Ectodermal cell (in vitro differentiated cells): ENCODE data around the gene GSTM5.
"Not testable (repeated sequence)": the region's sequence is repeated elsewhere in the genome, so short reads cannot be mapped to it uniquely, and the experiment has no call there.

ENCODE experiments used
- H3K27ac ChIP-seq: 2 replicates; pipeline ENCODE4 v1.7.0; 2013; ENCODE audit warnings: mild to moderate bottlenecking, low read depth, low read length; ENCODE audit not compliant: insufficient read depth, poor library complexity, severe bottlenecking
- H3K27me3 ChIP-seq: 2 replicates; pipeline ENCODE4 v1.7.0; 2013; ENCODE audit warnings: mild to moderate bottlenecking, low read length; ENCODE audit not compliant: insufficient read depth, control insufficient read depth, poor library complexity, severe bottlenecking
- H3K36me3 ChIP-seq: one replicate; pipeline ENCODE4 v1.7.0; 2013; ENCODE audit warnings: low read length; ENCODE audit not compliant: control insufficient read depth, insufficient read depth
- H3K4me1 ChIP-seq: one replicate; pipeline ENCODE4 v1.7.0; 2013; ENCODE audit warnings: low read length; ENCODE audit not compliant: control insufficient read depth, insufficient read depth
- H3K4me3 ChIP-seq: 2 replicates; pipeline ENCODE4 v1.7.0; 2013; ENCODE audit warnings: low read depth, low read length, control low read depth; ENCODE audit not compliant: insufficient read depth
- H3K9me3 ChIP-seq: 2 replicates; pipeline ENCODE4 v1.7.0; 2013; ENCODE audit warnings: mild to moderate bottlenecking, low read length, moderate library complexity; ENCODE audit not compliant: control insufficient read depth
- WGBS, 2 experiments: methylation state at CpG; one replicate each; pipeline ENCODE4 v1.1.7; 2013; ENCODE audit warnings: missing lambda C conversion rate in 2 of 2; 5-methylcytosine and 5-hydroxymethylcytosine counted together

GSTM5 gene

DNA sequence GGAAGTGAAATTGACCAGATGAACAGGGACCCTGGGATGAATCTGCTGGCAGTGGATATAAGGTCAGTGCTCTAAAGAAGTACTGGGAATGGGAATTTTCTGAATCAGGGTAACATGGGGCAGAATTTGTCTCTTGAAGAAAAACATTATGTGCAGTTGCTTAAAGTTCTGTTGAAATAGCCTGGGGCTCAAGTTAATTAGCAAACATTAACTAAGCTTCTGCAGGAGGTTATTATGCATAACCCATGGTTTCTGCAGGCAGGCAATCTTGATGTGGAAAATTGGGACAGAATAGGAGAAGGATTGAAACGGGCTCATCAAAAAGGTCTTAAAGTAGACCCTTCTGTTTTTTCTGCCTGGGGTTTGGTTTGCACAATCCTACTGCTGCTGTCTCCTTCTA lies 14.0 kb downstream of the GSTM5 start:
- H3K27ac ChIP-seq = no peak overlapping the region
- WGBS, 2 experiments = 92 to 93% methylated on average over 1 of the region's 1 CpG
- H3K27me3 ChIP-seq = no peaks in the 10 kb centered on the region
- H3K36me3 ChIP-seq = no peaks in the 10 kb centered on the region
- H3K9me3 ChIP-seq = no peaks in the 10 kb centered on the region
- H3K4me3 ChIP-seq = no peak overlapping the region
- H3K4me1 ChIP-seq = no peaks in the 10 kb centered on the region

DNA sequence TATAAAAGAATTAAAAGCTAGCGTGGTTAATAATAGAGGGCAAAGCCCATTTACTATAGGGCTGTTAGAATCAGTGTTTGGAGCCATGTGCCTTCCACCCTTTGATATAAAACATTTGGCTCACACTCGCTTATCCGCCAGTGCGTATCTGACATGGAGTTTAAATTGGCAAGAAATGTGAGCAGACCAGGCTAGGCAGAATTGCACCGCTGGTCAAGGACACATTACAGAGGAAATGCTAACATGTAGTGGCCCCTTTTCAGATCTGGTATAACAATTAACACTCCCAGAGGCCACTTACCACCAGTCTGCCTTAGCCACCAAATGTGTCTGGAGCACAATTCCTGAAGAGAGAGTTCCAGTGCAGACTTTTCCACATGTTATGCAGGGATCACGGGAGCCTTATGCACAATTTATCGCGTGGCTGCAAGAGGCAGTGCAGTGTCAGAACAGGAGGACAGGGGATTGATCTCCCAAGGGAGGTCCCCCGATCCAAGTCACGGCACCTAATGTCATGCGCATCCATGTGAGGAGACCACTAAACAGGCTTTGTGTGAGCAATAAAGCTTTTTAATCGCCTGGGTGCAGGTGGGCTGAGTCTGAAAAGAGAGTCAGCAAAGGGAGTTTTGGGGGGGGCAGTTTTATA lies 14.8 kb downstream of the GSTM5 start:
- H3K4me1 ChIP-seq = no peaks in the 10 kb centered on the region
- H3K27ac ChIP-seq = no peak overlapping the region
- no peaks in the 10 kb centered on the region for H3K36me3 ChIP-seq
- WGBS, 2 experiments = 95 to 97% methylated on average over 12 of the region's 12 CpGs
- no peaks in the 10 kb centered on the region for H3K27me3 ChIP-seq
- H3K4me3 ChIP-seq = no peak overlapping the region
- H3K9me3 ChIP-seq = no peaks in the 10 kb centered on the region

DNA sequence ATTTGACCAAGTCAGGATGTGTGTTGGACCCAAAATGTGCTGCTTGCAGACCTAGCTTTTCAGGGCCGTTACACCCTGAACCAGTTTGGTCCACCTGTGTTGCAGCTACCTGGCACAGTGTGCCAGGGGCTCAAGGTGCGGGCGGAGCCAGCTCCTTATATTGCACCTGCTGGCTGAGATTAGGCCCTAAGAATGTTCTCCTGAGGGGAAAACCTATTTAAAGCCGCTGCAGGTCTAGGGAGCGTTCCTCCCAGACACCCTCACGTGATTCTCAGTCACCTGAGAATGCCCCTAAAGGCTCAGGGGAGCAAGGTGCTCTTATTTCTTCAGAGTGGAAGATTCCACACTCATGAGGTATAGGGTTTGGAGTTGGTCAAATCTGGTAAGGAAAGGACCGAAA lies 16.8 kb downstream of the GSTM5 start:
- Histone ChIP-seq H3K36me3 (no peaks in the 10 kb centered on the region), H3K27ac (no peak overlapping the region), H3K9me3 (no peaks in the 10 kb centered on the region), H3K4me1 (no peaks in the 10 kb centered on the region), H3K4me3 (no peak overlapping the region), H3K27me3 (no peaks in the 10 kb centered on the region)
- 91 to 96% methylated on average over 6 of the region's 7 CpGs for WGBS, 2 experiments

DNA sequence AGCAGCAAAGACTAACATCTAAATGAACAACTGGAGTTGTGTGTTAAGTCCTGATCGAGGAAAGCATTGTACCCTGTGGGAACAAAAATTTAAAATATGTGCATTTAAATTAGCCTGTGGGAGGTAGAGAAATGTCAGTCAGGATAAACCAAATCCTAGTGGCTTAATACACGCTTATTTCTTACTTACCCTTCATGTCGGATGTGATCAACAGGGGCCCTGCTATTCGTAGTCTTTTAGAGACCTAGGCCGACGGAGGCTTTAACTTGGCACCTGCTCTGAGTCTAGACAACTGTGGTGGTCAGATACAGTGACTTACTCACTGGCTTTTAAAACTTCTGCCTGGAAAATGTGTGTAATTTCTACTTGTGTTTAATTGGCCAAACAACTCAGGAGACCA lies 18.6 kb downstream of the GSTM5 start:
- Histone ChIP-seq H3K9me3 (no peaks in the 10 kb centered on the region), H3K36me3 (no peaks in the 10 kb centered on the region), H3K4me3 (no peak overlapping the region), H3K4me1 (no peaks in the 10 kb centered on the region), H3K27ac (no peak overlapping the region), H3K27me3 (no peaks in the 10 kb centered on the region)
- 73 to 75% methylated on average over 6 of the region's 6 CpGs for WGBS, 2 experiments

DNA sequence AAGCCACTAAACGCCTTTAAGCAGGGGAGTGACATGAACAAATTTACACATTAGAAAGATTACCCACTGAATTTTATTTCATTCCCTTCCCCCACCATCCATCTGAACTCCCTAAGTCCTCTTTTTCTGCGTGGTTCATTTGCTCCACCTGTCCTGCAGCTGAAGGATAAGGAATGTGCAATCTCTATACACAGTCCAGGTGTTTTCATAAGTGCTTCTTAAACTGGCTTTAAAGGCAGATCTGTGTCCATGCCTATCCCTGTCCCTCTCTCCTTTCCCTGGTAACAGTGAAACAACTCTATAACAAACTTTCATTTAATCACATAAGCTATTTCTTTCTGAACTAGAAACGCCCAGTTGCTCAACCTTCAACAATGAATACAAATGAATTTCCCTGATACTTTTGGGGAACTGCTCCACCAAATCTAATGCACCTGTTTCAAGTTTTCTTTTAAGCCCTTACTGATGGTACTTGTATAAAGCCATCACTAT lies 20.4 kb downstream of the GSTM5 start:
- H3K4me3 ChIP-seq = no peak overlapping the region
- WGBS, 2 experiments = 88 to 93% methylated on average over 3 of the region's 3 CpGs

DNA sequence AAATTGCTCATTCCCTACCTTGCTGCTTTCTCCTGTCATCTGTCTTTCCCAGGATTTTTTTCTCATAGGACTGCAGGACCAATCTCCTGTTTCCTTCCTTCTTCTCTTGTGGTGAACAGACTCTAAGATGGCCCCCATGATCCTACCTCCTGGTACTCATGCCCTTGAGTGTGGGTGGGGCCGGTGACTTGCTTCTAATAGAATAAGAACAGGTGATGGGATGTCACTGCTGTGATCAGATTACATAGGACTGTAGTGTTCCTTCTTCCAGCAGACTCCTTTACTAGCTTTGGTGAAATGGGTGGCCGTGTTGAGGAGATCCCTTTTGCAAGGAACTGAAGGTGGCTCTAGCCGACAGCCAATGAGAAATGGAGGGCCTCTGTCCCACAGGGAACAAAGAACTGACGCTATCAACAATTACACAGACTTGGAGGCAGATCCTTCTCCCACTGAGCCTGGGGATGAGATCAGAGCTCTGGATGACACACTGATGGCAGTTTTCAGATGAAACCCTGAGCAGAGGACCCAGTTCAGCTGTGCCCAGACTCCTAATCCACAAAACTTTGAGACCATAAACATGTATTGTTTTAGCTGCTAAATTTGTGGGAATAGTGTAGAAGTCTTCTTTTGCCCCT lies 21.3 kb downstream of the GSTM5 start:
- Histone ChIP-seq H3K4me1 (no peaks in the 10 kb centered on the region), H3K27ac (no peak overlapping the region), H3K36me3 (no peaks in the 10 kb centered on the region), H3K27me3 (peaks cover 14% of the 10 kb centered on the region), H3K4me3 (no peak overlapping the region), H3K9me3 (no peaks in the 10 kb centered on the region)
- WGBS, 2 experiments = 92 to 95% methylated on average over 4 of the region's 4 CpGs

More for the DNA sequence above, 20.4 kb downstream of the GSTM5 start:
- Histone ChIP-seq H3K27ac (no peak overlapping the region), H3K36me3 (no peaks in the 10 kb centered on the region), H3K9me3 (no peaks in the 10 kb centered on the region), H3K27me3 (peaks cover 5% of the 10 kb centered on the region), H3K4me1 (no peaks in the 10 kb centered on the region)

DNA sequence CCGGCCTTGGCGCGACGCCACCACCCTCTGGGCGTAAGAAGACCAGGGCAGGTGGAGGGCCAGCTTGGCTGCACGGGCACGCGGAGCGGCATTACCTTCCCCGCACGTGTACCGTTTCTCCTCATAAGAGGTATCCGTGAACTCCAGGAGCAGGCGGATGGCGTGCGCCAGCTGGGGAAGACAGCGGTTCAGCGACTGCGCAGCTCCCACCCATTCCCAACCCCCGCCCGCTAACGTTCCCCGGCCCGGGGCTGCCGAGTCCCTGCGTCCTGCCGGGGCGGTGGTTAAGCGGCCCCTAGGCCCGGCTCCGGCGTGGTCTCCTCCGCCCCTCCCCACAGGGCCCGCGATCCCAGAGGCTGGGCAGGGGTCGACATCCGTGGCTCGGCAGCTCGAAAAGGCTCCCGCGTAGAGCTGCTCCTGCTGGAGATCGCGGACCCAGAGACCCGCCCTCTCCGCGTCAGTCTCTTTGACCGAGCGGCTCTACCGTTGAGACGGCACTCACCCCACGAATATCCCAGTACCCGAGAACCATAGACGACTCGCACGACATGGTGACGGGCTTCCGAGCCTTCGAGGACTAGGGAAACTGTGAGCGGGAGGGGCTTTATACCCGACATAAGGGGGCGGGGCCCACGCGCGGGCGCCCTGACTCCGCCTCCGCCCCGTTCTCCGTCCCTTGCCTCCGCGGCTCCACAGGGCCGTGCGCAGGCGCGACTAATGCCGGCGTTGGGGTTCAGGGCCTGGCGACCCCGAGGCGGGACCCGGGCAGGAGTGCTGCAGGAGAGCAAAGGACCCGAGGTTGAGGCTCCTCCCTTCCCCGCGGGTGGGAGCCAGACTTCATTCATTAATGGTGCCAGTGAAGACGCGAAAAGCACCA lies 27.9 kb downstream of the GSTM5 start:
- H3K27me3 ChIP-seq = peaks cover 51% of the 10 kb centered on the region
- H3K9me3 ChIP-seq = no peaks in the 10 kb centered on the region
- H3K36me3 ChIP-seq = no peaks in the 10 kb centered on the region
- H3K27ac ChIP-seq = no peak overlapping the region
- peak overlapping the region; percentile 55 for H3K4me3 ChIP-seq
- H3K4me1 ChIP-seq = no peaks in the 10 kb centered on the region
- WGBS, 2 experiments = 2% methylated on average over 86 of the region's 86 CpGs

DNA sequence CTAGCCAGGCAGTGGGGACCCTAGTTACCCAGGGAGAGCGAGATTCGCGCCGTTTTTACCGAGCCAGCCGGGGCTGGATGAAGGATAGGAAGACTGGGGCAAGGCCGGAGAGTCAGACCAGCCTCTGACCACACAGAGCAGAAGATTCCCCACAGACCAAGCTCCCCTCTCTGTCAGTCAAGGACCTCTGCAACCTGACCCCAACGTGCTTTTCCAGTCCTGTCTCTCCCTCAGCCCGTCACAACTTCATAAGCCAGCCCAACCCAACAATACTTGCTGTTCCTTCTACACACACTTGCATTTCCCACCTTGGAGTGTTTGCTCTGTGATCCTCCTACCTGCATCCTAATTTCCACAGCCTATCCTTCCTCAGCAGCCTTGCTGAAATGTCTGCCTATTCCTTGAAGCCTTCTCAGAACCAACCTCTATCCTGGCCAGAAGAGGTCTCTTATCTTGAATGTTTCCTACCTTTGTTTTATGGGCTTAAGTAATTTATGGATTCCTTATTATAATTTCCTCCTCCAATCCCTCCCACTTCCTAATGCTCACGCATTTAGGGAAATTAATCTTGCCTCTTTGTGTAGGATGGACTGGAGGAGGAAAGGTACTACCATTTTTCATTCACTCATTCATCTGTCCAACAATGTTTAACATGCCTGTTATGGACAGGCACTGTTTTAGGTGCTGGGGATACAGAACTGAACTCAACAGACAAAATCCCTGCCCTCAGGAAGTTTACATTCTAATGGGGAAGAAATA lies 28.7 kb downstream of the GSTM5 start, which contains the start of gene GSTM3:
Gene GSTM3 (minus strand): TSS at position 424 of the 759 bp plus-strand sequence. CDS start 751 bp downstream, outside the sequence.
- Histone ChIP-seq H3K27me3 (peaks cover 51% of the 10 kb centered on the region), H3K9me3 (no peaks in the 10 kb centered on the region), H3K4me1 (no peaks in the 10 kb centered on the region), H3K36me3 (no peaks in the 10 kb centered on the region), H3K27ac (no peak within 1 kb of the TSS), H3K4me3 (peak within 1 kb of the TSS; percentile 55)
- WGBS, 2 experiments = 6 to 8% methylated on average over 9 of the region's 10 CpGs

DNA sequence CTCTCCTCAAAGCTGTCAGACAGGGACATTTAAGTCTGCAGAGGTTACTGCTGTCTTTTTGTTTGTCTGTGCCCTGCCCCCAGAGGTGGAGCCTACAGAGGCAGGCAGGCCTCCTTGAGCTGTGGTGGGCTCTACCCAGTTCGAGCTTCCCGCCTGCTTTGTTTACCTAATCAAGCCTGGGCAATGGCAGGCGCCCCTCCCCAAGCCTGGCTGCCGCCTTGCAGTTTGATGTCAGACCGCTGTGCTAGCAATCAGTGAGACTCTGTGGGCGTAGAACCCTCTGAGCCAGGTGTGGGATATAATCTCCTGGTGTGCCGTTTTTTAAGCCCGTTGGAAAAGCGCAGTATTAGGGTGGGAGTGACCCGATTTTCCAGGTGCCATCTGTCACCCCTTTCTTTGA lies 36.3 kb downstream of the GSTM5 start:
- not testable (repeated sequence) for H3K4me1 ChIP-seq, H3K9me3 ChIP-seq, H3K27ac ChIP-seq, H3K4me3 ChIP-seq, H3K27me3 ChIP-seq, H3K36me3 ChIP-seq
- WGBS, 2 experiments = 92 to 94% methylated on average over 9 to 10 of the region's 10 CpGs
